GM18909 (cell line): ENCODE measurements around the gene MTA3.

Experiments used
- ATAC-seq: cut with Tn5 transposase; IDR thresholded peaks from one replicate; pipeline ENCODE4 v1.9.1; 2021; ENCODE audit warnings: mild to moderate bottlenecking; ENCODE audit not compliant: unreplicated experiment, poor library complexity

Gene MTA3

DNA sequence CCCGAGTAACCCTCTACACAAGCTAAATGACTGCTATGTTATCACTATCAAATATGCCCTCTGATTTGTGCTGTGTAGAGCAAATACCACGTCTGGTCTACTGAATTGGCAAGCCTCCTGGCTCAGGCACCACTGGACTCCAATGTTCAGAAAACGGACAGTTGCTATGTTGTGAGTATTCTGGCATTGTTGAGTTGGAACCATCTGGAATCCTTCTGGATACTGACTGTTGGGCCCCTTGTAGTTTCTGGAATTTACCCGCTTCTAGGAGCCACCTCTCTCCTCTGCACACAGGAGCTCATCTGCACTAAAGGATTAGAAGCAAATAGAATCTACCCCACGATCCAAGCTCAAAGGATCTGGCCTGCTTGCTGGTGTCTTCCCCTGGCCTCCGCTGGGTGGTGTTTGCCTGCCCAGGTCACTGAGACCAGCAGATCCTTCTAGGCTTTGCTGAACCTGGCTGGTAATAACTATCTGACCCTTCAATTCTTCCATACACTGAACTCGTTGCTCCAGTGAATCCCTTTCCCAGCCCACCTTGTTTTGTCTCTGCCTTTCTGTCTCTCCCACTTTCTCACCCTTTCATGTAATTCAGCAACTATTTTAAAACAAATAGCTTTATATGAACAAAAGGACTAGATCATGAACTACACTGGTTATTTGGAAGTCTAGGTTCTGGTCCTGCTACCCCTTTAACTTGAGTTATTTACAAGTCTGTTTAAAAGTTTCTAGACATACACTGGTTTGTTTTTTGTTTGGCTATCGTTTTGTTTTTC, 226.0 kb downstream of the MTA3 start:
- ATAC-seq = no peak

- no peak for ATAC-seq
These were observed 226.8 kb downstream of the MTA3 start for GRCh38 chr2:42795275-42795674.

DNA sequence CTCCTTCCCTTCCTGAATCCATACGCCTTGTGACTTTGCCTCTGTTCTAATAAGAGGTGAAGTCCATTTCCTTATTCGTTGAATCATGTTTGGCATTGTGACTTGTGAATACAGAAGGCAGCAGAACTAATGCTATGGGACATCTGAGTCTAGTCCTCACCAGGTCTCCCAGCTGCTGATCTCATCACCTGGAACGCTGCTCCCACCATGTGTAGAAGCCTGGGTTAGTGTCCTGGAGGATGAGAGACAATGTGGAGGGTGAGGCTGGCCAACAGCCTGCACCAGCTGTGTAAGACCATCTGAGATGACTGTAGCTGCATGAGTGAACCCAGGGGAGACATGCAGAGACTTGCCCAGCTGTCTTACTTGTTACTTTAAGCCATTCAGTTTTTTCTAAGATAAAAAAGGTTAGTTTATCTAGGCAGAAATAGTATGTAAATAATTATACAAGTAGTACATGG, 227.4 kb downstream of the MTA3 start:
- ATAC-seq = peak; percentile 47

DNA sequence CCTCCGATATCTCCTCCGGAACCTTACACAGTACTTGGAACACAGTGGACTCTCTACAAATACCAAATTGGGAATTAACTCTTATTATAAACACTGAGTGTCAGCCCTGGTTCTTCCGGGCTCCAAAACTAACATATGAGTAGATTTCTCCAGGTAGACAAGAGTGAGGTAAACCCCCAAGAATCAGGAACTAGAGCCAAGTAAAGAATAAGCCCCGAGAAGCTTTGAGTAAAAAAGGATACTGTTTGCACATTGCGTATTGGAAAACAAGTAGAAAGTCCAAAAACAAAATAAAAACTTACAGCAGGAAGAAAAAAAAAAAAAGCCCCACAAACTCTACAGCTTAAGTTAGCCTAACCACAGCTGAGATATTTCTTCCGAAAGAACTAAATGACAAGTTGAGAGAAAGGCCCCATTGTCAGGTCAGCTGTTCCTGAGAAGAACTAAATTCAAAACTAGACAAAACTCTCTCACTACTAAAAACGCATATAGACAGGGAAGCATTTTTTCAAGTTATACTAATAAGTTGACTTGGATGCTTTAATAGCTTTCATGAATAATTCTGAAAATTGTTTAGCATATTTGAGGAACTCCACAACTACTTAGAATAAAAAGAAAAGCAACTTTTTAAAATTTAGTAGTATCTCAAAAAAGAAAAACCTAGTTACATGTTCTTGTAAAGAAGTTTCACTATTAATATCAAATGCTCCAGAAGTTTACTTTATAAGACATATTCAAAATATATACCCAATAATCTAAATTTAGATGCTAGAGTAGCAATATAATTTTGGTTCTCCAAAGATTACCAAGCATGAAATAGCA, 228.2 kb downstream of the MTA3 start:
- peak; percentile 32 for ATAC-seq

DNA sequence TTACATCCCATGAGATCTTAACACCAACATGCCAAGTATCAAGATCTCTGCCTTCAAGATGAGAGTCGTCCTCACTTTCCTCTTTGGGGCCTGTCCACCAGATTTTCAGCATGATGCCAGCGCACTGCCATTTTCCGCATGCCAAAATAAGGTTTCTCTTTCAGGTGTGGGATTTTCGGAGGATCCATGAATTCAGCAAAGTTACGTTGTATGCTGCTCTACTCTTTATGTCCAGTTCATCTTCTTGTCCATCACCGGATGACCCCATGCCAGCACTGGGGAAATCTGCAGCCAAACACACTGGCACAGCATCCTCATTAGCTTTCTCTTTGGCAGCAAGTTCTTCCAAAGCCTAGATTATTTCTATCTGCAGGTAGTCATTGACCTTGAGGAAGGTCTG, 228.8 kb downstream of the MTA3 start:
- no peak for ATAC-seq

DNA sequence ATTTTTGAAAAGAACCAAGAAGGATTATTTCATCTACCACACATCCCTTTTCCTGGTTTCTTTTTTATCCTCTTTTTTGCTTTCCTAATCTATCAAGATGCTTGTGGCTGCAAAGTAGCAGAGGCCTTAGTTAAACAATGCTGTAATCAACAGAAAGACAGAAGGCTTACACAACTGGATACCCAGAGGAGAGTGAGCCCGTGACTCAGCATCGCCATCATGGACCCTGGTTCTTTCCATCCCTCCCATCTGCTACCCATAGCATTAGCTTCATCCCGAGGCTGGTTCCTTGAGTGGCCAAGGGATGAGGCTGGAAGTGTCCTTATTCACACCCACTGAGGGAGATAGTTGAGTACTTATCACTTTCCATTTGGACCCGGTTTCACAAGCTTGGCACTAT, 231.4 kb downstream of the MTA3 start:
- ATAC-seq = no peak

DNA sequence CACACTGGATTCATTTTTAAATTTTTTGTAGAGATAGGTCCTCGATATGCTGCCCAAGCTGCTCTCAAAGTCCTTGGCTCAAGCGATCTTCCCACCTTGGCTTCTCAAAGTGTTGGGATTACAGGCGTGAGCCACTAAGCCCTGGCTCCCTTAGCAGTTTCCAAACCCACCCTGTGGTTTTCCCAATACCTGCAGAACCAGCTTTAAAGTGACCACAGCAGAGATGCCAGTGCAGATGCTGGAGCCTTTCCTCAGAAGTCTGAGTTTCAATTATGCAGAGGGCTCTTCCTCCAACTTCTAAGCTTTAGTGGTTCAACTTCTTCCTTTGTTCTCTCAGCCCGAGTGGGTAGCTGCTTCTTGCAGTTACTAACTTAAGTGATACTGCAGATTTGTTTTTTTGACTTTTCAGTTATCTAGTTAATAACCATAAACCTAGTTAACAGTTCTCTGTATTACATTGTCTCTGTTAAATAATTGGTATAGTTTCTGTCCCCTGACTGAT, 232.1 kb downstream of the MTA3 start:
- ATAC-seq = no peak

DNA sequence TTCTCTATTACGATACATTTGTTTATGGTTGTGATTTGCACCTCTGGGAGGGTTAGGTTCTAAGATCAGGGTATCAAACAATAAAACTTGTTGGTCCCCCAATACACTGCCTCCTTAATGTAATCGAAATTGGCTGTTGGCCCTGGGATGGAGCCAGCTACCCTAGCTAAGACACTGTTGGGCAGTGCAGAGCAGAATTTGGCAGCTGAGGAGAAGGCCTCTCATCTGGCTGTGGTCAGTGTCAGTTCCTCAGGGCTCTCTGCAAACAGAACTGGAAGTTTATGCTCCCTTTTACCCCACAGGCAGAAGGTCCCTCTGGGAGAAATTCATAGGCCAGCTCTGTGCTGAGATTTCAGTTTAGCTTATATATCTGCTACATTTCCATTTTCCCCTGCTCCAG, 232.5 kb downstream of the MTA3 start:
- ATAC-seq = no peak

DNA sequence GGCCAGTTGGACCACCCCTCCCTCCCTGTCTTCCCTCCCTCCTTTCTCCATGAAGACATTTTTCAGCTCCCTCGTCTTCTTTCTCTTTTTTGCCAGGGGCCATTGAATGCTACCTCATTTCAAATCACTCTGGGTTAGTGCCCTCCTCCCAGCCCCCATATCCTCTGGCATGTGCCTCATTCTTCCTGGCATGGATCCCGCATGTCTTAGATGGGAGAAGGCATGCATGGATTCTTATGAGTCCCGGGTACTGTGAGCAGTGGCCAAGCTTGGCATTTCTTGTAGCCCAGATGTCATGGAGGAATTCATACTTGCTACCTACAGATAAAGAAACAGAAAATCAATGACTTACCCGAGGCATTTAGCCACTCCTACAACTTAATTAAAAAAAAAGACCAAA, 232.9 kb downstream of the MTA3 start:
- no peak for ATAC-seq

DNA sequence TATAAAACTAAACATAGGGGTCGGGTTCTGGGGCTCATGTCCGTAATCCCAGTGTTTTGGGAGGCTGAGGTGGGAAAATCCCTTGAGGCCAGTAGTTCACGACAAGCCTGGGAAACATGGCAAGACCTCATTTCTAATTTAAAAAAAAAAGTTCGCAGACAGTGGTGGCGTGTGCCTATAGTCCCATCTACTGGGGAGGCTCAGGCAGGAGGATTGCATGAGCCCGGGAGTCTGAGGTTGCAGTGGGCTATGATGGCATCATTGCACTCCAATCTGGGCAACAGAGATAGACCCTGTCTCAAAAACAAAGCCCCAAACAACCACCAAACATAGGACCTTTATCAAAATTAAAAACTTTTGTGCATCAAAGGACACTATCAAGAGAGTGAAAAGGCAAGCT, 233.7 kb downstream of the MTA3 start:
- no peak for ATAC-seq

- ATAC-seq = no peak
These were observed 235.9 kb downstream of the MTA3 start for GRCh38 chr2:42804338-42804737.

GRCh38 chr2:42804891-42805290, 236.5 kb downstream of the MTA3 start:
- no peak for ATAC-seq
